Erythroblast (primary cell): Measurements from ENCODE around the gene JPT2.
A peak's percentile ranks its signal among the peaks of the same experiment; 100 is the strongest.
"Not testable (repeated sequence)": the region's sequence is repeated elsewhere in the genome, so short reads cannot be mapped to it uniquely, and the experiment has no call there.

Experiments used
- DNase-seq, 2 experiments: peaks; one replicate each; lab custom pipeline; 2025; lab: John Stamatoyannopoulos, UW
- GATA1 ChIP-seq: IDR thresholded peaks from 2 replicates; pipeline ENCODE4 v1.6.1; 2011; ENCODE audit warnings: low read depth, mild to moderate bottlenecking, control low read depth, low read length, moderate library complexity
- POLR2A ChIP-seq: IDR thresholded peaks from 2 replicates; pipeline ENCODE4 v1.6.1; 2011; ENCODE audit warnings: mild to moderate bottlenecking, low read length

Gene JPT2

DNA sequence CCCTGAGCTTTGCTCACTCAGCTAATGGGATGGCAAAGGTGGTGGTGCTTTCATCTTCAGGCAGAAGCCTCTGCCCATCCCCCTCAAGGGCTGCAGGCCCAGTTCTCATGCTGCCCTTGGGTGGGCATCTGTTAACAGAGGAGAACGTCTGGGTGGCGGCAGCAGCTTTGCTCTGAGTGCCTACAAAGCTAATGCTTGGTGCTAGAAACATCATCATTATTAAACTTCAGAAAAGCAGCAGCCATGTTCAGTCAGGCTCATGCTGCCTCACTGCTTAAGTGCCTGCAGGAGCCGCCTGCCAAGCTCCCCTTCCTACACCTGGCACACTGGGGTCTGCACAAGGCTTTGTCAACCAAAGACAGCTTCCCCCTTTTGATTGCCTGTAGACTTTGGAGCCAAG lies 22.2 kb downstream of the JPT2 start:
- TF ChIP-seq GATA1 (no peak), POLR2A (no peak)

DNA sequence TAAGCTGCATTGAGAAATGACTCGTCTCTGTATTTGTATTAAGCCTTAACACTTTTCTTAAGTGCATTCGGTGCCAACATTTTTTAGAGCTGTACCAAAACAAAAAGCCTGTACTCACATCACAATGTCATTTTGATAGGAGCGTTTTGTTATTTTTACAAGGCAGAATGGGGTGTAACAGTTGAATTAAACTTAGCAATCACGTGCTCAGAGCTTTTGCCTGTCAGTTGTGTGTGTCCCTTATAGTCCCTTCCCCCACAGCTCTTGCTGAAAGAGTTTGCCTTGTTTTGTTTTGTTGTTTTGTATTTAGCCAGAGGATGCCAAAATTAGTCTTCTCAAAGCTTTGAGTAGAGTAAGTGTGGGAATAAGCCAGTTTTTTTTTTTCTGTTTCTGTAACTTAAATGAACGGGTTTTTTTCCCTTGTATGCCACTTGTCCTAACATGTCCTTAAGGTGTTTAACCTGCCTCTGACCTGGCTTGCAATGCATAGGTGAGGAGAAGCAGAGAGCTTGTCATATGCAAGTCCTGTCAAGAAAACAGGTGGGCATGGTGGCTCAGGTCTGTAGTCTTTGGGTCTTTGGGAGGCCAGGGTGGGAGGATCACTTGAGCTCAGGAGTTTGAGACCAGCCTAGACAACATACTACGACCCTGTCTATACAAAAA lies 23.3 kb downstream of the JPT2 start:
- DNase-seq = no peak
- TF ChIP-seq POLR2A = no peak
- TF ChIP-seq GATA1 = no peak

More for the DNA sequence above, 22.2 kb downstream of the JPT2 start:
- no peak for DNase-seq

DNA sequence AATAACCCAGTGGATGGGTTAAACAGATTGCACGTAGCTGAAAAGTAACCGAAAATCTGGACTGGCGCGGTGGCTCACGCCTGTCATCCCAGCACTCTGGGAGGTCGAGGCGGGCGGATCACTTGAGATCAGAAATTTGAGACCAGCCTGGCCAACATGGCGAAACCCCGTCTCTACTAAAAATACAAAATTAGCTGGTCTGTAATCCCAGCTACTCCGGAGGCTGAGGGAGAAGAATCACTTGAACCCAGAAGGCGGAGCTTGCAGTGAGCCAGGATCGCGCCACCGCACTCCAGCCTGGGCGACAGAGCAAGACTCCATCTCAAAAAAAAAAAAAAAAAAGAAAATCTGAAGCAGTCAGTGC lies 27.2 kb downstream of the JPT2 start:
- DNase-seq = not testable (repeated sequence)

DNA sequence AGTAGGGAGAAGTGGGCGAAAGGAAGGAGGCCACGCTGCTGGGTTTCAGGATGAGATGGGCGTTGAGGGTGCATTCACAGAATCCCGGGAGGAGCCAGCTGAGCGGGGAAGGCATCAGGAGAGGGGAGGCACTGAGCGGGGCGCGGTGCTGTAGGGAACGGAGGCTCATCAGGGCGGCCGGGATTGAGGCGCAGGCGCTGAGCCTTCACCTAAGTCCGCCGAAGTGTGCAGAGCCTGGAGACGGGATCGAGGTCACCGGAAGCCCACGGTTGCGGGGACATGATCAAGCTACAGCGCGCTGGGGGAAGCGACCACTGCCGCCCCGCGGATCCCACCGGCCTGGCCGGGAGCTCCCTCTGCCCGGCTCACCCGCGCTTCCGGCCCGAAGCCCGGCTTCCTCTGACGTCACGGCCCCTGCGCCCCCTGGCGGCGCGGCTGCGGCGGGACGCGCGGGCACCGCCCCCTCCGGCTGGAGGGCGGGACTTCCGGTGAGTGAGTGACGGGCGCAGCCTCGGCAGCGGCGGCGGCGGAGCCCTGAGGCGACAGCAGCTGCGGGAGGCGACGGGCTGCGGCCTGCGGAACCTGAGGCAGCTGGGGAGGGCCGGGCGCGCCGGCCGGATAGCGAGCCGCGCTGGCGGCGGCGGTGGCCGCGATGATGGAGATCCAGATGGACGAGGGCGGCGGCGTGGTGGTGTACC lies 27.8 kb downstream of the JPT2 start, which contains the start of gene MAPK8IP3:
MAPK8IP3 (plus strand) TSS at position 508 of the 698 bp plus-strand sequence; CDS start at position 653, 145 bp downstream.
- peak; percentile 89 for TF ChIP-seq POLR2A
- no peak for TF ChIP-seq GATA1
- DNase-seq = peak; percentile 93 to 97

DNA sequence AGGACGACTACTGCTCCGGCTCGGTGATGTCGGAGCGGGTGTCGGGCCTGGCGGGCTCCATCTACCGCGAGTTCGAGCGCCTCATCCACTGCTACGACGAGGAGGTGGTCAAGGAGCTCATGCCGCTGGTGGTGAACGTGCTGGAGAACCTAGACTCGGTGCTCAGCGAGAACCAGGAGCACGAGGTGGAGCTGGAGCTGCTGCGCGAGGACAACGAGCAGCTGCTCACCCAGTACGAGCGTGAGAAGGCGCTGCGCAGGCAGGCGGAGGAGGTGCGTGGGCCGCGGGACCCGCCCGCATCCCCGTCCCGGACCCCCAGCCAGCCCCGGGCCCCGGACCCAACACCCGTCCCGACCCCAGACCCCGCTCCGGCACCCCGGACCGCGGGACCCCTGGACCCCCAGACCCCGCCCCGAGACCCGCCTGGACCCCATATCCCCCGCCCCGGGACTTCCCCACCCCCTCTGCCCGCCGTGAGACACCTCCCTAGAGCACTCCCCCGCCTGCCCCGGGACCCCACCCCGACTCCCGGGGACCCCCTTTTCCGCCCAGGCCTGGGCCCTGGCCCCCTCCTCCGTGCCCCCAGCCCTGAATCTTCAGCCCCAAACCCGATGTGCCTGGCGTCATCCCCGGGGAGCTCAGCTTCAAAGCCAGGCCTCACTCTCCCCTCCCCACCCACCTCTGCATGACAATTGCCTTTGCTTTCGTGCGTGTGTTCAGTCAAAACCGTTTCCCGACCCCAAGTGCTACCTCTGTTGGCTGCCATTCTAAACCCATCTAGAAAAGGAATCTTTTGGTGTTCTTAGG lies 28.5 kb downstream of the JPT2 start:
- no peak for TF ChIP-seq POLR2A
- TF ChIP-seq GATA1 = no peak
- DNase-seq = peak; percentile 66 to 75

DNA sequence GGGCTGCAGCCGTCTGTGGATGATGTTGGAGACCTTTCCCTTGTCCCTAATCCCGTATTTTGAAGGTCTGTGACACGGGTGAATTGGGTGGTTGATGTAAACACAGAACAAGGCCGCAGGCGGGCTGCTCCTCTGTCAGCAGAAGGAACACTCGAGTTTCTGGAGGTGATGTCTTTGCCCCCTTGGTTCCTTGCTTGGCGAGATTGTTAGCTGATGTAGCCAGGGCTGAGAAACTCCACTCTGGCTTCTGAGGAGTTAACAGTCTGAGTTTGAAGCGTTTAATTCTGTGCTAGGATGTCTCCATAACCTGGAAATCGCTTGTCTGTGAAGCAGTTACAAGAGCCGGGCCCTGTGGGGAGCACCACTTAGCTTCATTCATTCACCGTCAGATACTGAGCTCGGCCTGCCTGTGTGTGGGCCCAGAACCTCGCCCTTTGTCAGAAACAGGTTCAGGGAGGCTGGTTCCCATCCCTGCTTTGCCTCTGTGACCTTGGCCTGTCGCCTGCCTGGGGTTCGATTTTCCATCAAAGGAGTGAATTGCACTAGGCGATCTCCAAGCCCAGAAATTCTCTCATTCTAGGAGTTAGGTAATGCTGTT lies 29.2 kb downstream of the JPT2 start:
- TF ChIP-seq GATA1 = no peak
- TF ChIP-seq POLR2A = no peak
- peak; percentile 58 to 64 for DNase-seq

DNA sequence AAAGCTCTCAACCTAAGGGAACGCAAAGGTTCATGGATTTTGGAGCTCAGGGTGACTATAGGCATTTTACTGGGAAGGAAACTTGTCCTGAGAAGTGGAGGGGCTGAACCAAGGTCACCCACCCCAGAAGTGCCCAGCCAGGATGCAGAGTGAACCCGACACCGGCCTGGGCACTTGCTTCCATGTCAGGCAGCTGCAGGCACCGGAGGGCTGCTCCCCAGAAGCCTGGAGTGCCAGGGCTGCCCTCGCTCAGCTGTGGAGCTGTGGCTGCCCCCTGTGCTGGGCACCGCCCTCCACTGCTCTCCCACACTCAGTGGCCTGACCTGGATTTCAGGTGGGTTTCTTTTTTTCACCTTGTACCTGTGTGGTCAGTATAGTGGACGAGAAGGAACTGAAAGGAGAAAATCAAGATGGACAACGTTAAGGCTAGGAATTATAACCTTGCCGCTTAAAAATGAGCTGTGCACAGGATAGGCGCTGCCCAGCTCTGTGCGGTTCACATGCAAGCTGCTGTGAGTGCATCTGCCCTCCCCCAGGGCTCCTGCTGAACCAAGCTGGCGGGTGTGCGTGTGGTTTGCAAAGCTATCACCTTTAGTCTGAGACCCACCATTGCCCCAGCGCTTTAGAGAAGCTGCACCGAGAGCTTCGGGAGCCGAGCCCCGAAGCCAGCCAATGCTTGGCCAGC lies 30.1 kb downstream of the JPT2 start:
- TF ChIP-seq POLR2A = no peak
- peak in 1 of 2 experiments; percentile 50 for DNase-seq

DNA sequence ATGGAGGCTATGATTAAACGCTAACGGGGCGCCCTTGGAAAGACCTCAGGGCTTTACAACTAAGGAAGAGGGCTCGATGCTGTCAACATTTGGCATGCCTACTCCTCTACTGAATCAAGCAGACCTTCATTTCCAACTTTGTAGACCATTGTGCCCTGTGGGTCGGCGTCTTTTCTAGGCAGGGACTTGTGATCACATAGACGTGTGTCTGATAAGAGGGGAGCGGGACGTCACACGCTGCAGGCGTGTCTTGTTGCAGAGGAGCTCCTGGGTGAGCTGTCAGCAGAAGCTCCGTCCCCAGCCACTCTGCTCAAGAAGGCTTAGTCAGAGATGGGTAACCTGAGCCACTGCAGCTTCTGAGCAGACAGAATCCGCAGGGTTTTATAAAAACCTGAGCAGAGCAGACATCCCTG lies 30.7 kb downstream of the JPT2 start:
- TF ChIP-seq GATA1 = no peak
- no peak for TF ChIP-seq POLR2A
- peak; percentile 88 for DNase-seq

DNA sequence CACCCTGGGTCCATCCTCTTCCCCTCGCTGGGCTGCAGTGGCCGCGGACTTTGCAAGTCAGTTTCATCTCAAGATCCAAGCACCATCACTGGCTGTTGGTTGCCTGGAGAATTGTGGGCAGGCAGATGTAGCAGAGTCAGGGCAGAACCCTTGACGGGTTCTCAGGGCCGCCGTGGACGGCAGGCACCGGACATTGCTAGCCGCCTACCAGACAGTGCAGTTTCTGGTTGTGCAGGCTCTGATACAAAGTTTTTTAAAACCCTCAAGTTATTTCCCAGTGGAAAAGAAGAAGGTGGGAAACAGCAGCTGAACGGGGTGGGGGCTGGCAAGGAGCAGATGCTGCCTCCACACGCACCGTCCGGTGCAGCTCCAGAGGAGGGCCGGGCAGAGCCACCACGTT lies 31.3 kb downstream of the JPT2 start:
- DNase-seq = no peak
- TF ChIP-seq GATA1 (no peak), POLR2A (no peak)

DNA sequence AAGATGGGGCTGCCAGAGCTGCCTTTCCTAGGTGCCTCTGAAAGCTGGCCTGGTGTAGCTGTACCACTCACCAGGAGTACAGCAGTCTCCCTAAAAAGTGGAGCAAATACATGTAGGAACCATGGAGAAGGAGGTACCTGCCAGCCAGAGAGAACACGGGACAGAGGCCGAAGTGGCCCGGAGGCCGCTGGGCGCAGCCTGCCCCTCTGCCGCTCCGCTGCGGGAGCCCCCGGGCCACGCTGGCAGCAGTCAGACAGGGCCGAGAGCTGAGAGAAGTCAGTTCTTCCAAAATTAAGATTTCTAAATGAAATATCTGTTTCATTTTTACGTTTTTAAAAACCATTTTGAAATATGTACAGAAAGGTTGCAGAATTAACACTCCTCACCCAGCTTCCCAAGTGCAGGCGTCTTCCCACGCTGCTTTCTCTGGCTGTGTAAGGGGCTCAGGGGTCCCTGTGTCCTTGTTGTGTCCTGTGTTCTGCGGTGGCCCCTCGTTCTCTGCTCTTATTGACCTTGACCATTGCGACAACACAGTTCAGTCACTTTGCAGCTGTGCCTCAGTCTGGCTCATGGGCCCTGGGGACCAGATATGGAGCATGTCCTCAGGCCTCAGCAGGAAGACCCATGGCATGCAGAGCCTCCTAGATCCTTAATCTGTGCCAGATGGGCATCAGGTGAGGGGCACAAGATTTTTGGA lies 32.9 kb downstream of the JPT2 start:
- DNase-seq = no peak
- no peak for TF ChIP-seq GATA1
- no peak for TF ChIP-seq POLR2A

DNA sequence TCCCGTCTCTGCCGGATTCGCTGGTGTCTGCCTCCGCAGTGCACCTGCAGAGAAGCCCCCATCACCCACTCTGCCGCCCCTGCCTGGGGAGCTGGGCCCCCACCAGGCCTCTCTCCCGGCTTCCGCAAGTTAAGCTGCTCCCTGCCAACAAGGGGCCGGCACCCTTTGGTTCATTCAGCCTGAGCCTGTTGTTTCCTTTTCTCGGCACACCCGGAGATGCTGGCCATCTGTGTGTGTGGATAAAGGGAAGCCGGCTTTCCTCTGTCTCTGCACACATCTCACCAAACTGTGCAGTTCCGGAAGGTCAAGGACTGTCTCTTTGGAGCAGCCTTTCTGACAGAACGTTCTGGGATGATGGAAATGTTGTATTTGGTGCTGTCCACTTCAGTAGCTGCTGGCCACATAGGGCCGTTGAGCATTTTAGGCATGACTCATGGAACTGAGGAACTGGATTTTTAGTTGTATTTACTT lies 34.7 kb downstream of the JPT2 start:
- TF ChIP-seq POLR2A = no peak
- TF ChIP-seq GATA1 = no peak
- DNase-seq = peak in 1 of 2 experiments; percentile 23

DNA sequence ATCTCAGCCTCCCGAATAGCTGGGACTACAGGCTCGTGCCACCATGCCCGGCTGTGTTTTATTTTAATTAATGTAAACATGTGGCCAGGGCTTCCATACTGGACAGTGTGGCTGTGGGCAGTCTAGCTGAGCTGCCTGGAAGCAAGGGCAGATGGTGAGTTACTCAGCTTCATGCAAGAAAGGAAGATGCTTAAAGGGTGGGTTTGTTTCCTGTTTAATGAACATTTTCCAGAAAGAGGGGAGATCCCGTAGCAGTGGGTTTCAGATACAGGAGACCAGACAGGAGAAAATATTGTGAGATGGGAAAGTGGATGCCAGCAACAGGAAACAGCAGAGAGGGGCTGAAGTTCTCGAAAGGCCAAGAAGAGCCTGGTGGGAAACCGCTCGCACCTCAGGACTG lies 35.3 kb downstream of the JPT2 start:
- no peak for TF ChIP-seq POLR2A
- no peak for TF ChIP-seq GATA1
- DNase-seq = no peak
